Fibroblast of lung (primary cell): ENCODE results near the gene PPP4R3B. TPM values are rescaled to one million over a fixed set of nuclear protein-coding genes. Genes with fewer than 3 reads are reported as not detected.

ENCODE experiments used
- DNase-seq, 2 donors: peaks; one replicate each; pipeline versions ENCODE4 v3.0.0 to v3.0.0-alpha.2; 2010; ENCODE audit warnings: low read depth in 2 of 2
- H2AFZ ChIP-seq: 2 replicates; pipeline ENCODE4 v1.5.1; 2012; ENCODE audit warnings: low read length, control low read depth, inconsistent platforms
- H3K27ac ChIP-seq: 2 replicates; pipeline ENCODE4 v1.5.1; 2011; ENCODE audit warnings: low read length, control low read depth; ENCODE audit not compliant: insufficient read depth
- H3K27me3 ChIP-seq: 2 replicates; pipeline ENCODE4 v1.5.1; 2011; ENCODE audit warnings: mild to moderate bottlenecking, low read length; ENCODE audit not compliant: control insufficient read depth, insufficient read depth
- H3K36me3 ChIP-seq: 2 replicates; pipeline ENCODE4 v1.5.1; 2011; ENCODE audit warnings: low read length; ENCODE audit not compliant: control insufficient read depth, insufficient read depth
- H3K4me1 ChIP-seq: 2 replicates; pipeline ENCODE4 v1.5.1; 2011; ENCODE audit warnings: low read length; ENCODE audit not compliant: control insufficient read depth, insufficient read depth; ENCODE audit errors: extremely low read depth
- H3K4me2 ChIP-seq: 2 replicates; pipeline ENCODE4 v1.5.1; 2011; ENCODE audit warnings: low read length, control low read depth; ENCODE audit not compliant: insufficient read depth; ENCODE audit errors: extremely low read depth
- H3K4me3 ChIP-seq, 4 experiments: fragments of 200-600 bp in 1 of 4; sonication (generic) in 1 of 4; replicated peaks in 1 of 4; 2 replicates each; pipeline ENCODE4 v1.5.1; 2011 to 2016; ENCODE audit warnings: low read length in 4 of 4, low read depth in 3 of 4, mild to moderate bottlenecking in 3 of 4, control low read depth in 2 of 4, inconsistent platforms in 1 of 4, mixed read lengths in 1 of 4; ENCODE audit not compliant: insufficient read depth in 1 of 4; ENCODE audit errors: control extremely low read depth in 1 of 4
- H3K79me2 ChIP-seq: 2 replicates; pipeline ENCODE4 v1.5.1; 2012; ENCODE audit warnings: mild to moderate bottlenecking, low read length, inconsistent platforms; ENCODE audit not compliant: control insufficient read depth, insufficient read depth
- H3K9ac ChIP-seq: 2 replicates; pipeline ENCODE4 v1.5.1; 2011; ENCODE audit warnings: mild to moderate bottlenecking, low read length, control low read depth; ENCODE audit not compliant: insufficient read depth
- H3K9me3 ChIP-seq: 2 replicates; pipeline ENCODE4 v1.5.1; 2012; ENCODE audit warnings: low read depth, low read length; ENCODE audit not compliant: control insufficient read depth, insufficient read depth
- H4K20me1 ChIP-seq: 2 replicates; pipeline ENCODE4 v1.5.1; 2011; ENCODE audit warnings: low read length; ENCODE audit not compliant: control insufficient read depth, insufficient read depth; ENCODE audit errors: extremely low read depth
- CTCF ChIP-seq, 2 donors: IDR thresholded peaks in 1 of 2; conservative IDR thresholded peaks in 1 of 2; 1 replicate in 1 of 2; 2 replicates in 1 of 2; pipeline ENCODE4 v1.5.1; 2011 to 2012; ENCODE audit warnings: low read length in 2 of 2, control low read depth in 1 of 2, inconsistent platforms in 1 of 2, low read depth in 1 of 2, mild to moderate bottlenecking in 1 of 2
- EZH2 ChIP-seq: IDR thresholded peaks from 2 replicates; pipeline ENCODE4 v1.5.1; 2012; ENCODE audit warnings: low read length, control low read depth, mild to moderate bottlenecking; ENCODE audit errors: missing control alignments
- polyA plus RNA-seq, 2 donors: library from polyadenylated mRNA; depleted of rRNA in 1 of 2; stranded (reverse) in 1 of 2; unstranded in 1 of 2; fragments of >200 nt; gene quantifications; 2 replicates each; pipeline ENCODE4 v1.2.1, GENCODE V29; 2011 to 2012; ENCODE audit warnings: missing spikeins in 1 of 2
- total RNA-seq: library from RNA; depleted of rRNA; stranded (reverse); fragments of >200 nt; gene quantifications from 2 replicates; pipeline ENCODE4 v1.2.1, GENCODE V29; 2014

The PPP4R3B gene
- total and polyA plus RNA-seq, 2 donors (not counting 1 experiment from before 2014, with no cell fraction given), result 27.5 to 51.4 TPM

GRCh38 chr2:55618025-55618274, 528 bp upstream of the PPP4R3B start:
- peak overlapping the region; percentile 57 for H3K4me2 ChIP-seq
- H3K9ac ChIP-seq, result peak overlapping the region; percentile 67
- peak overlapping the region; percentile 31 to 100 (median 60) for H3K4me3 ChIP-seq
- H4K20me1 ChIP-seq, result no peaks in the 10 kb centered on the region
- H2AFZ ChIP-seq, result peak overlapping the region; percentile 71
- no peaks in the 10 kb centered on the region for H3K36me3 ChIP-seq
- no peaks in the 10 kb centered on the region for H3K4me1 ChIP-seq
- no peaks in the 10 kb centered on the region for H3K27me3 ChIP-seq
- H3K9me3 ChIP-seq, result no peaks in the 10 kb centered on the region
- H3K79me2 ChIP-seq, result peaks cover 47% of the 10 kb centered on the region
- peak in 1 of 2 donors; percentile 20 for DNase-seq
- H3K27ac ChIP-seq, result peak overlapping the region; percentile 78
- TF ChIP-seq EZH2, result no peak
- no peak for TF ChIP-seq CTCF (conservative IDR thresholded peaks at IDR 0.05 in 1 of 2, IDR thresholded peaks at IDR 0.05 in 1 of 2; ENCODE audit: low read depth in 1 of 2, low read length in 2 of 2)

- peak overlapping the region; percentile 94 to 99 (median 98) for H3K4me3 ChIP-seq
- H2AFZ ChIP-seq, result peak overlapping the region; percentile 75
- no peaks in the 10 kb centered on the region for H3K36me3 ChIP-seq
- peak; percentile 64 to 65 for DNase-seq
- TF ChIP-seq EZH2 (no peak), CTCF (conservative IDR thresholded peaks at IDR 0.05 in 1 of 2, IDR thresholded peaks at IDR 0.05 in 1 of 2; ENCODE audit: low read depth in 1 of 2, low read length in 2 of 2) (no peak)
- H3K9ac ChIP-seq, result peak overlapping the region; percentile 99
- H3K79me2 ChIP-seq, result peaks cover 54% of the 10 kb centered on the region
- H3K27me3 ChIP-seq, result no peaks in the 10 kb centered on the region
- H3K27ac ChIP-seq, result peak overlapping the region; percentile 99
- no peaks in the 10 kb centered on the region for H3K9me3 ChIP-seq
- no peaks in the 10 kb centered on the region for H4K20me1 ChIP-seq
- H3K4me1 ChIP-seq, result no peaks in the 10 kb centered on the region
- peak overlapping the region; percentile 89 for H3K4me2 ChIP-seq
These were observed 759 bp downstream of the PPP4R3B start for GRCh38 chr2:55616551-55617174.

- Histone ChIP-seq H3K27me3 (no peaks in the 10 kb centered on the region), H3K4me1 (no peaks in the 10 kb centered on the region), H4K20me1 (no peaks in the 10 kb centered on the region), H3K27ac (no peak overlapping the region), H3K9ac (no peak overlapping the region), H3K4me3 (no peak overlapping the region), H3K9me3 (no peaks in the 10 kb centered on the region), H3K4me2 (no peak overlapping the region), H3K79me2 (peaks cover 55% of the 10 kb centered on the region), H2AFZ (no peak overlapping the region), H3K36me3 (peaks cover 3% of the 10 kb centered on the region)
- TF ChIP-seq CTCF (conservative IDR thresholded peaks at IDR 0.05 in 1 of 2, IDR thresholded peaks at IDR 0.05 in 1 of 2; ENCODE audit: low read depth in 1 of 2, low read length in 2 of 2) (no peak), EZH2 (no peak)
- DNase-seq, result no peak
These were observed 5.4 kb downstream of the PPP4R3B start for GRCh38 chr2:55611997-55612396.
